ENCODE data around the gene ENDOV. TPM values are rescaled to one million over a fixed set of nuclear protein-coding genes. Genes with fewer than 3 reads are reported as not detected.

ENDOV gene
- total RNA-seq, 1 donor from 2014 or later, result 9.1 TPM

GRCh38 chr17:80456465-80457235 is 41.7 kb downstream of the ENDOV start:
- intact Hi-C loops (cut with micrococcal nuclease), result no loop called here
- DNase-seq (peak; percentile 72), ATAC-seq (peak; percentile 17)

- DNase-seq (no peak), ATAC-seq (no peak)
- intact Hi-C loops (cut with micrococcal nuclease), result no loop called here
These were observed 42.4 kb downstream of the ENDOV start for GRCh38 chr17:80457236-80457856.

GRCh38 chr17:80458016-80458415 is 43.0 kb downstream of the ENDOV start:
- intact Hi-C loops (cut with micrococcal nuclease), result no loop called here
- ATAC-seq (no peak), DNase-seq (no peak)

- DNase-seq (no peak), ATAC-seq (no peak)
- intact Hi-C loops (cut with micrococcal nuclease), result no loop called here
These were observed 44.3 kb downstream of the ENDOV start for GRCh38 chr17:80459234-80459633.

- intact Hi-C loops (cut with micrococcal nuclease), result no loop called here
- ATAC-seq, result peak; percentile 70
- DNase-seq, result no peak
These were observed 45.5 kb downstream of the ENDOV start for GRCh38 chr17:80460429-80460834.

GRCh38 chr17:80461528-80462160 is 46.7 kb downstream of the ENDOV start:
- DNase-seq (no peak), ATAC-seq (no peak)
- intact Hi-C loops (cut with micrococcal nuclease), result no loop called here

- no peak for DNase-seq
- intact Hi-C loops (cut with micrococcal nuclease), result no loop called here
- ATAC-seq, result no peak
These were observed 48.9 kb downstream of the ENDOV start for GRCh38 chr17:80463784-80464400.

GRCh38 chr17:80464486-80464885 is 49.5 kb downstream of the ENDOV start:
- DNase-seq (no peak), ATAC-seq (no peak)
- intact Hi-C loops (cut with micrococcal nuclease), result no loop called here

- ATAC-seq (no peak), DNase-seq (no peak)
- intact Hi-C loops (cut with micrococcal nuclease), result no loop called here
These were observed 50.5 kb downstream of the ENDOV start for GRCh38 chr17:80465327-80465974.

- no peak for ATAC-seq
- intact Hi-C loops (cut with micrococcal nuclease), result no loop called here
- no peak for DNase-seq
These were observed 51.3 kb downstream of the ENDOV start for GRCh38 chr17:80466188-80466705.

- DNase-seq (no peak), ATAC-seq (no peak)
- intact Hi-C loops (cut with micrococcal nuclease), result no loop called here
These were observed 53.3 kb downstream of the ENDOV start for GRCh38 chr17:80468242-80468641.

- ATAC-seq, result no peak
- DNase-seq, result no peak
- intact Hi-C loops (cut with micrococcal nuclease), result no loop called here
These were observed 54.0 kb downstream of the ENDOV start for GRCh38 chr17:80468781-80469493.

- intact Hi-C loops (cut with micrococcal nuclease), result no loop called here
- no peak for ATAC-seq
- DNase-seq, result no peak
These were observed 54.7 kb downstream of the ENDOV start for GRCh38 chr17:80469667-80470066.

GRCh38 chr17:80470603-80471002 is 55.6 kb downstream of the ENDOV start:
- intact Hi-C loops (cut with micrococcal nuclease), result no loop called here
- ATAC-seq (no peak), DNase-seq (no peak)

GRCh38 chr17:80471922-80472321 is 57.0 kb downstream of the ENDOV start:
- ATAC-seq, result no peak
- DNase-seq, result no peak
- intact Hi-C loops (cut with micrococcal nuclease), result no loop called here

- intact Hi-C loops (cut with micrococcal nuclease), result no loop called here
- no peak for ATAC-seq
- no peak for DNase-seq
These were observed 58.0 kb downstream of the ENDOV start for GRCh38 chr17:80472996-80473395.

GRCh38 chr17:80473701-80474100 is 58.7 kb downstream of the ENDOV start:
- intact Hi-C loops (cut with micrococcal nuclease), result no loop called here
- ATAC-seq (no peak), DNase-seq (no peak)

- ATAC-seq, result no peak
- DNase-seq, result no peak
- intact Hi-C loops (cut with micrococcal nuclease), result no loop called here
These were observed 59.4 kb downstream of the ENDOV start for GRCh38 chr17:80474231-80474960.

All from left ventricle myocardium superior (tissue), 1 donor.